ENCODE measurements around the gene ZNF439.
"Not testable (repeated sequence)": the region's sequence is repeated elsewhere in the genome, so short reads cannot be mapped to it uniquely, and the experiment has no call there.

ZNF439 gene

DNA sequence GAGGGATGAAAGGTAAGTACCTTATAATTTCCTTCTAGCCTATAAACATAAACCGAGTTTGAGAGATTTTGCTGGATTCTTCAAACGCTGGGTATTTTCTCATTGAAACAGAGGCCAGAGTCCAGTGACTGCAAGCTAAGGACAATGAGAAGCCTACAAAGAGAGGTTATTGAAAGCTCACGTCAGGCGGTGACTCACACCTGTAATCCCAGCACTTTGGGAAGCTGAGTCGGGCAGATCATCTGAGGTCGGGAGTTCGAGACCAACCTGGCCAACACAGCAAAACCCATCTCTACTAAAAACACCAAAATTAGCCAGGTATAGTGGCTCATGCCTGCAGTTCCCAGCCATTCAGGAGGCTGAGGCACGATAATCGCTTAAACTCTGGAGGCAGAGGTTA is 24.1 kb downstream of the ZNF439 start:
- no peak for DNase-seq

DNA sequence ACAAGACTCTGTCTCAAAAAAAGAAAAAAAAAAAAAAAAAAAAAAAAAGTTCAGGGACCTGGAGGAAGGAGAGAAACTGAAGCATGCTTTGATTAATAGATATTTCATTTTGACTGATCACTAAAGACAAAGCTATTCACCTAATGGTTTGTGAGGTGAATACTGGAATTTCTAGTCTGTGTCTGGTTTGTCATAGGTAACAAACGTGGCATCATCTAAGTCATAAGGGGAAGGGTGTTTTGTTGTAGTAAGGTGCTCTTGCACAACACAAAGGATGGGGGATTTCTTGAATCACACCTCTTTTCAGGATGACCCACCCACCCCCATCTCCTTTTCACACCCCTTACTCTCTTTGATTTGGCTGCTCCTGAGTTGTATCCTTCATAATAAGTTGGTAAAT is 25.2 kb downstream of the ZNF439 start:
- DNase-seq = no peak

DNA sequence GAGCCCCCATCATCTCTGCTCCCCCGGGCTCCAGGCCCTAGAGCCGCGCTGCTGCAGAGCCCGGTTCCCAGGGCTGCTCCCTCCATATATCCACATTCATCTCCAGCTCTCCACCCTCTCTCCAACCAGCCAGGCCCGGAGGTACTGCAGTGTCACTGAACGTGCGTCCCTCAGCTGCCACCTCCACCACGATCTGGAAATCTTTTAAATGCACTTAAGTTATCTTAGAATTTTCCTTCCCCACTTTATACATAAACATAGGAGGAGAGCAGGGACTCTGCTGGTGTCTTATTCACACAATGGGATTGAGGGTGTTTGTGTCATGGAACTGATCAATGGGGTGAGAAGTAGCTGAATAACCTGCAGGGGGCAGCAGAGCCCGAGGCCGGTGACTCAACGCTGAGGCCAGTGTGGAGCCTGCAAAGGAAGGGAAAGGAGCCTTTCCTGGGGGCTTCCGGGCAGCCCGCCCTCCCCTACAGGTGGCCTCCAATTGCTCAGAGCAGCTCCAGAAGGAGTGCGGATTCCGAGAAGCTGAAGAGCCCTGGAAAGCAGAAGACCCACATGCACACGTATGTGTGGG is 31.3 kb downstream of the ZNF439 start:
- DNase-seq = not testable (repeated sequence)

DNA sequence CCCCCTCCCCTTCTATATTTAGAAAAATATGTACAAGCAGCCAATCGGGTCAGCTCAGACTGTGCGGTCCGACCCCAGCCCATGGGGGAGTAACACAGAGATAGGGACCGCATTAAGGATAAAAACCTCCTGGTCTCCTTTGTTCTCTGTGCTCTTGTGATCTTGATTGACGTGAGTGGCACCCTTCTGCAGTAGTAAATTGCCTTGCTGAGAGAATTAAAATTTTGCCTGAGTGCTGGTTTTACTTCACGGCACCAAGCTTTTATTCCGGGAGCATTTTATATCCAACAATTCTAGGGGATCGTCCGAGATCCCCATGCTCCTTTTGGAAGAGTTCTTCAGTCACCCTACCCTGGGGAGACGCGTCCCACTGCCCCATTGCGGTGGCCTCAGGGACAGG is 32.1 kb downstream of the ZNF439 start:
- no peak for DNase-seq

- DNase-seq = no peak
Observed at GRCh38 chr19:11881151-11881800, 32.8 kb downstream of the ZNF439 start.

DNA sequence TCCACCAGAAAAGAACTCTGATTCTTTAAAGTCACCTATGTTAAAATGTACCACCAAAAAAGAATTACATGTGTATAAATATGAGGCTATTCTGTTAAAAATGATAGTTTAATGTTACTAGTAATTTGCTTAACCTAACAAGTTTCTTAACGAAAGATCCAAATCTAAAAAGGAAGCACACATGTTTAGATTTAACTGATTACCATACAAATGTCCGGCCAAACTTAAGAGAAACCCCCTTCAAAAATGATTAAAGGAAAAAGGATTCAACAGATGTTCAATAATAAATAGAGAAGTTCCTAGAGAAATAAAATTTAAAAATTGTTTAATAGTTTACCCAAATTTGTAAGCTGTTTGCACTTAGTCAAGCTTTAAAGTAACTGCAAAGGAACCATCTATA is 34.1 kb downstream of the ZNF439 start:
- no peak for DNase-seq

GRCh38 chr19:11887234-11887610 is 38.7 kb downstream of the ZNF439 start:
- DNase-seq = no peak

GRCh38 chr19:11887611-11888531 is 39.3 kb downstream of the ZNF439 start, which contains the start of gene ZNF69:
Gene ZNF69, plus strand, starts transcription at chr19:11887782. Its CDS starts 142 bp downstream, at chr19:11887924.
- DNase-seq = no peak

- not testable (repeated sequence) for DNase-seq
Observed at GRCh38 chr19:11889901-11890300, 41.4 kb downstream of the ZNF439 start.

GRCh38 chr19:11890634-11891033 is 42.1 kb downstream of the ZNF439 start:
- no peak for DNase-seq

- DNase-seq = no peak
Observed at GRCh38 chr19:11894851-11895250, 46.3 kb downstream of the ZNF439 start.

GRCh38 chr19:11902228-11902627 is 53.7 kb downstream of the ZNF439 start:
- no peak for DNase-seq

DNA sequence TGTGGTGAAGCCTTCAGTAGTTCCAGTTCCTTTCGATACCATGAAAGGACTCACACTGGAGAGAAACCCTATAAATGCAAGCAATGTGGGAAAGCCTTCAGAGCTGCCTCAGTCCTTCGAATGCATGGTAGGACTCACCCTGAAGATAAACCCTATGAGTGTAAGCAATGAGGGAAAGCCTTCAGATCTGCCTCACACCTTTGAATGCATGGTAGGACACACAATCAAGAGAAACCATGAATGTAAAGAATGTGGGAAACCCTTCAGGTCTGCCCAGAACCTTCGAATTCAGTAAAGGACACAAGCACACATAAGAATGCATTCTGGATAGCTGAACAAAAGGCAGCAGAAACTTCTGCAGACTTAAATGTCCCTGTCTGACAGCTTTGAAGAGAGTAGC is 57.4 kb downstream of the ZNF439 start:
- DNase-seq = no peak

- DNase-seq = not testable (repeated sequence)
Observed at GRCh38 chr19:11911937-11912336, 63.4 kb downstream of the ZNF439 start.

DNA sequence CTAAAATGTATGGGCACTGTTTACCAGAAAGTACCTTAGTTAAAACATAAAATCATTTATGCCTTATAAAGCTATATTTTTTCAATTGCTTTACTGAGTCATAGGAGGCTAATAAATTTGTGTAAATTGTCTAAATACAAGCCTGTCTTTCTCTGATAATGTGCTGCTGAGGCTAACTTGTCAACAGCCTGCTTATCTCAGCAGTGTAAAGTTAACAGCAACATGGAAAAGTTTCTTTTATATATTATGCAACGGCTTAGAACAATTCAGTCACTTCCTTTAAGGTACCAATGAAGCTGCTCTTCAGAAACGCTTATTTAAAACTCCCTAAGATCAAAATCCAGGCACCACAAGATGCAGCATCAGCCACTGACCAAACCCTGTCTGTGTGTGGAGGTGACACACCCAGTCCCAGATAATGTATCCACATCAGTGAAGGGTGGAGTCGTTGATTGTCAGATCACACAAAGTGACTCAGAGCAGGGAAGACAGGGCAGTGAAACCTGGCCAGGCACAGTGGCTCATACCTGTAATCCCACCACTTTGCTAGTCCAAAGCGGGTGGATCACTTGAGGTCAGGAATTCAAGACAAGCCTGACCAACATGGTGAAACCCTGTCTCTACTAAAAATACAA is 66.0 kb downstream of the ZNF439 start:
- not testable (repeated sequence) for DNase-seq

All from NCI-H510A (cell line).